ENCODE results near the gene MYLK4. TPM values are rescaled to one million over a fixed set of nuclear protein-coding genes. Genes with fewer than 3 reads are reported as not detected.
A peak's percentile ranks its signal among the peaks of the same experiment; 100 is the strongest.

MYLK4 gene
- total RNA-seq, 2 donors from 2014 or later = 1.0 to 3.6 TPM

DNA sequence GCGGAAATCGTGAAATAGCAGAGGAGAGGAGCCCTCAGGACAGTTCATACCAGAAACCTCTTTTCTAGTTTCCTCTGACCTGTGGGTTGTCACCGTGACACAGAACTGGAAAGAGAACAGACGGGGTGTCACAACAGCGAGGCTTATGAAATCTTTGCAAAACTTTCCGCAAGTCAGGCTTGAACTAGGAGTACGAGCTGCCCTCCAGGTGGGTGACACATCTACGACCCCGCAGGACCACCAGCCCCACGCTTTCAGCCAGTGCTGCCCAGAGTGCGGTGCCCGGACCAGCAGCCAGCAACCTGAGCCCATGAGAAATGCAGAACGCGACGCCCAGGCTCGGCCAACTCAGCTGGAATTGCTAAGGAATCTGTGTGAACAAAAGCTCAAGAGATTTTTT lies 45.2 kb upstream of the MYLK4 start:
- no peak overlapping the region for H3K4me3 ChIP-seq
- H3K27me3 ChIP-seq = no peaks in the 10 kb centered on the region
- TF ChIP-seq, protein P1, sequence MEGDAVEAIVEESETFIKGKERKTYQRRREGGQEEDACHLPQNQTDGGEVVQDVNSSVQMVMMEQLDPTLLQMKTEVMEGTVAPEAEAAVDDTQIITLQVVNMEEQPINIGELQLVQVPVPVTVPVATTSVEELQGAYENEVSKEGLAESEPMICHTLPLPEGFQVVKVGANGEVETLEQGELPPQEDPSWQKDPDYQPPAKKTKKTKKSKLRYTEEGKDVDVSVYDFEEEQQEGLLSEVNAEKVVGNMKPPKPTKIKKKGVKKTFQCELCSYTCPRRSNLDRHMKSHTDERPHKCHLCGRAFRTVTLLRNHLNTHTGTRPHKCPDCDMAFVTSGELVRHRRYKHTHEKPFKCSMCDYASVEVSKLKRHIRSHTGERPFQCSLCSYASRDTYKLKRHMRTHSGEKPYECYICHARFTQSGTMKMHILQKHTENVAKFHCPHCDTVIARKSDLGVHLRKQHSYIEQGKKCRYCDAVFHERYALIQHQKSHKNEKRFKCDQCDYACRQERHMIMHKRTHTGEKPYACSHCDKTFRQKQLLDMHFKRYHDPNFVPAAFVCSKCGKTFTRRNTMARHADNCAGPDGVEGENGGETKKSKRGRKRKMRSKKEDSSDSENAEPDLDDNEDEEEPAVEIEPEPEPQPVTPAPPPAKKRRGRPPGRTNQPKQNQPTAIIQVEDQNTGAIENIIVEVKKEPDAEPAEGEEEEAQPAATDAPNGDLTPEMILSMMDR (IDR thresholded peaks at IDR 0.05) = no peak
- no peak for DNase-seq (ENCODE audit: low spot score)
- H3K36me3 ChIP-seq = no peaks in the 10 kb centered on the region
- H3K9me3 ChIP-seq = no peaks in the 10 kb centered on the region
- no peak overlapping the region for H3K27ac ChIP-seq
- peaks cover 0 to 49% of the 10 kb centered on the region in 2 donors for H3K4me1 ChIP-seq

DNA sequence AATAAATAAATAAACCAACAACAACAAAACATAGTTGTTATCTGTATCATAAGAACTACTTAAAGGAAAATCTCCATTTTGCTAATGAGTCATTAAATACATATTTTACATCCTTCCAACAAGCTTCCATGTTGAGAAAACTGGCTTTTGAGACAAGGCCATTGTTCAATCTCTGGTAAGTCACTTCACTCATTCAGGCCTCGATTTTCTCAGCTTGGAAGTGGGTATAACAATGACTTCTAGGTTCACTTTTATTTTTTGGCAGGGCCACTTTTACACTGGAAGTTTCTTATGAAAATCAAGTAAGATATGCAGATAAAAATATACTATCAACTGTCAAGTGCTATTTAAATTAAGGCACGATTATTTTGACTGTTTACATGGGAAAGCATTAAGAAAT lies 44.4 kb upstream of the MYLK4 start:
- no peak overlapping the region for H3K4me3 ChIP-seq
- no peaks in the 10 kb centered on the region for H3K9me3 ChIP-seq
- H3K36me3 ChIP-seq = no peaks in the 10 kb centered on the region
- DNase-seq (ENCODE audit: low spot score) = no peak
- no peak overlapping the region for H3K27ac ChIP-seq
- TF ChIP-seq, protein P1 (IDR thresholded peaks at IDR 0.05) = no peak
- peaks cover 0 to 49% of the 10 kb centered on the region in 2 donors for H3K4me1 ChIP-seq
- H3K27me3 ChIP-seq = no peaks in the 10 kb centered on the region

DNA sequence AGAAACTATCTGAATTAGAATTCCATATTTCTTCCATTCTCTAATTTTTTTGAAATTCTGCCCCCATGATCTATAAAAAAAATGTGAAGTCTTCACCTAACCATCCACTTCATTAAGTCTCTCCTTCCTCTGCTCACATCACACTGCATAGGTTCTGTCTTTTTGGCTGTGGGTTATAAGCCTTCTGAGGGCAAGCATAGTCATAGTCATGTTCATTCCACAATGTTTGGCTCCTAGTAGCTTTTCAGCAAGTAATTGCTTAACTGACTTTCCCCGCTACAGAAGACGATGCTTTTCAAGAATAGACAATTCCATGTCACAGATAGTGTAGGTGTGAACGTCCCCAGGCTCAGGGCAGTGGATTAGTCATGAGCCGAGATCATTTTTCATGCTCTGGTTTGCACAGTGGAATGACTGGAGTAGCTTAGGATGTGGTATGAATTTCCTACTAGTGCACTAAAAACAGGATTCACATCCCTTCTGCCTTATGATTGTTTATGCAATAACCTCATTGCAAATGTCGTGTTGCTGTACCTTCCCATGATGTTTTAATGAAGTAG lies 43.5 kb upstream of the MYLK4 start:
- H3K4me1 ChIP-seq = peaks cover 0 to 40% of the 10 kb centered on the region in 2 donors
- DNase-seq (ENCODE audit: low spot score) = no peak

DNA sequence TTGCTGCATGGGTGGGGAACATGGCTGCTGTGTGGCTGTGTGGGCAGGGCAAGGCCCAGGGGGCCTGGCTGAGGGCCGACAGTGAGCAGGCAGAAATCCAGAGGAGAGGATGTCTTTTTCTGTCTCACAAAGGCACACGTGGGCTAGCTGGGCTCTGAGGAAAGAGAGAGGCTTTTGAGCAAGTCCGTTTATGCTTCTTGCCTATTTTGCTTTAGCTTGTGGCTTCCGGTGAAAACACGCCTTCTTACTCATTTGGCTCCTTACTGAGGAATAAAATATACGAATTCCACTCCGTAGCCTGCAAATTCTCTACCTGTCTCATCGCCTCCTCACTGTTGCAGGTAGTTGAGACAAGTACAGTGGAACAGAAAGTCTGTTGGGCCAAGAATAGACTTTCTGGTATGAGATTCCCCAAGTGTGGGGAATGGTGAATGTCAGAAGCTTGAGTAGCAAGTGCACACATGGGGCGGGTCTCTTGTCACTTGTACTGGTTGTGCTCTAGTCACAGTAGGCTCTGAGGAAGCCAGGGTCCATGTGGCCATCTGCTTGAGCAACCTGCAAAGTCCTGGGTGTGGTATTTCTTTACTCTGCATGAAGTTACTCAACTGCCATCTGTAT lies 42.9 kb upstream of the MYLK4 start:
- Histone ChIP-seq H3K36me3 (no peaks in the 10 kb centered on the region), H3K4me3 (no peak overlapping the region), H3K27ac (peak overlapping the region in 1 of 2 donors; percentile 30), H3K4me1 (peaks cover 0 to 38% of the 10 kb centered on the region in 2 donors), H3K27me3 (no peaks in the 10 kb centered on the region), H3K9me3 (no peaks in the 10 kb centered on the region)
- TF ChIP-seq, protein P1 (IDR thresholded peaks at IDR 0.05) = no peak
- no peak for DNase-seq (ENCODE audit: low spot score)

More for the DNA sequence above, 43.5 kb upstream of the MYLK4 start:
- Histone ChIP-seq H3K36me3 (no peaks in the 10 kb centered on the region), H3K27me3 (no peaks in the 10 kb centered on the region), H3K4me3 (no peak overlapping the region), H3K9me3 (no peaks in the 10 kb centered on the region), H3K27ac (no peak overlapping the region)
- TF ChIP-seq, protein P1 (IDR thresholded peaks at IDR 0.05) = no peak

DNA sequence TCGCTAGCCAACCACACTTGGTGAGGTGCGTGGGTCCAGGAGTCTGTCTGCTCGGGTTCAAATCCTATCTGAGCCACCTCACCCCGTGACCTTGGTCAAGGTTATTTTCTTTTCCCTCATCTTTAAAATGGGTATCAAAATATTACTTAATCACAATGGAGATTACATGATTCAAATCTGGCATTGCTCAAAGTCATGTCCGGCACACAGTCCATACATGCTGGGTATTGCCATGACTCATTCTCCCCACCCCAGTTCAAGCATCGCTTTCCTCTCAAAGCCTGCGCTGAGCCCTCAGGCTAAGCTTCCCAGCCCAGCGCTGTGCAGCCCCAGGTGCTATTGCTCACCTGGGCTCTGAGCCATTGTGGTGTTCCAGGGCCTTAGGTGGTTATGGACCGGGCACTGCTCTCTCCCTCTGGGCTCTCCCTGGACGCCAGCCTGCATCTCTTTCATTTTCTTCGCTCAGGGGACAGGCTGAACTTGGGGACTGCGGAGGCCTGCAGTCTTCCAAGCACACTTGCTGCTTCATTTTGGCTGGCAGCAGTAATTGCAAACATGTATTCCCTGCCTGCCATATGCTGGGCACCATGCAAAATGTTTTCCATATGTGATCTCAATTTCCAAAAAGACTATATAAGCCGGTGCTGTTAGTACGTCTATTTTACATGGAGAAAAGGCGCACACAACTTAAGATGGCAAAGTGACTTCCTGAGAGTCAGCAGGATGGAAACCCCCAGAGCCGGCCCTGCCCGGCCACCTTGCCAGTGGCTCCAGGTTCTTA lies 41.8 kb upstream of the MYLK4 start:
- no peak overlapping the region for H3K4me3 ChIP-seq
- peak overlapping the region in 1 of 2 donors; percentile 38 for H3K27ac ChIP-seq
- H3K9me3 ChIP-seq = no peaks in the 10 kb centered on the region
- peaks cover 4% of the 10 kb centered on the region for H3K36me3 ChIP-seq
- H3K4me1 ChIP-seq = peaks cover 0 to 38% of the 10 kb centered on the region in 2 donors
- no peak for DNase-seq (ENCODE audit: low spot score)
- TF ChIP-seq, protein P1 (IDR thresholded peaks at IDR 0.05) = no peak
- H3K27me3 ChIP-seq = no peaks in the 10 kb centered on the region
